COLO668 (cell line): Measurements from ENCODE around the gene DSG4.
A peak's percentile ranks its signal among the peaks of the same experiment; 100 is the strongest.

Experiments used
- DNase-seq: peaks from one replicate; lab custom pipeline; 2025; ENCODE audit not compliant: unreplicated experiment; lab: John Stamatoyannopoulos, UW

Gene DSG4

DNA sequence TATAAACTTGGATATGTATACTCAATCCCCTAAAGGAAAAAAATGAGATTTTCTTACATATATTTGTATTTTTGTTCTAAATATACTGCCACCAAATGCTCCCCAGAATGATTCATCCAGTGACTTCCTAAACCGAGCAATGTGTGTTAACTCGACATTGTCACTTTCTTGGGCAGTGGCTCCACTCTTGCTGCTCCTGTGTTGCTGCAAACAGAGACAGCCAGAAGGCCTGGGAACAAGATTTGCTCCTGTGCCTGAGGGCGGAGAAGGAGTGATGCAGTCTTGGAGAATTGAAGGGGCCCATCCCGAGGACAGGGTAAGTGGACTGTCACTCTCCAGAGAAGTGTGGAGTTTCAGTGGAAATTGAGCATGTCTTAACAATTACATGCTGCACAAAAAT is 32.7 kb downstream of the DSG4 start:
- no peak for DNase-seq

DNA sequence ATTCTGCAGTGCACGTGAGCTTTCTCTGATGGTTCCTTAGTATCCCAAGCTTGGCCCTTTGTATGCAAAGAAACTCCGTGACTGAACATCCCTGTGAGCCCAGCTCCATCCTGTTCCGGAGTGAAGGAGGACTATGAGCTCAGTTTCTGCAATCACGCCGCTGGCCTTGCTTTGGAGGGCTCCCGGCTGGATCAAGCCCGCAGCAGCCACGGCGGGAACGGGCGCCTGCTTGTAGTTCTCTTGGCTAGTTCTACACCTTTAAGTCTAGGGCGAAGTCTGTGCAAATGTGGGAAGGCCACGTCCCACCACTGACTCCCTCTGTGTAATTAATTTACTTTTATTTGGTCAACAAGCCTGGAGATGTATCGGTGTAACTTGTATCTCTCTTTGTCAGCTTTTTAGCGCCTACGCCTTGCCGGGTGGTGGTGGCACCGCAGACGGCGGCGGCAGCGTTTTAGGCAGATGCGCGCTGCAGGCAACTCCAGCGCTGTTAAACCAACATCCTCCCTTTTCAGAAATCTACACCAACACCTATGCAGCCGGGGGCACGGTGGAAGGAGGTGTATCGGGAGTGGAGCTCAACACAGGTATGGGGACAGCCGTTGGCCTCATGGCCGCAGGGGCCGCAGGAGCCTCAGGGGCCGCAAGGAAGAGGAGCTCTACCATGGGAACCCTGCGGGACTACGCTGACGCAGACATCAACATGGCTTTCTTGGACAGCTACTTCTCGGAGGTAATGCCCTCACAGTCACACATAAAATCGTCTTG is 34.3 kb downstream of the DSG4 start:
- DNase-seq, result no peak

DNA sequence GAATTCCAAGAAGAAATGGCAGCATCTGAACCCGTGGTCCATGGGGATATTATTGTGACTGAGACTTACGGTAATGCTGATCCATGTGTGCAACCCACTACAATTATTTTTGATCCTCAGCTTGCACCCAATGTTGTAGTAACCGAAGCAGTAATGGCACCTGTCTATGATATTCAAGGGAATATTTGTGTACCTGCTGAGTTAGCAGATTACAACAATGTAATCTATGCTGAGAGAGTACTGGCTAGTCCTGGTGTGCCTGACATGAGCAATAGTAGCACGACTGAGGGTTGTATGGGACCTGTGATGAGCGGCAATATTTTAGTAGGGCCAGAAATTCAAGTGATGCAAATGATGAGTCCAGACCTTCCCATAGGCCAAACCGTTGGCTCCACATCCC is 36.6 kb downstream of the DSG4 start:
- no peak for DNase-seq

DNA sequence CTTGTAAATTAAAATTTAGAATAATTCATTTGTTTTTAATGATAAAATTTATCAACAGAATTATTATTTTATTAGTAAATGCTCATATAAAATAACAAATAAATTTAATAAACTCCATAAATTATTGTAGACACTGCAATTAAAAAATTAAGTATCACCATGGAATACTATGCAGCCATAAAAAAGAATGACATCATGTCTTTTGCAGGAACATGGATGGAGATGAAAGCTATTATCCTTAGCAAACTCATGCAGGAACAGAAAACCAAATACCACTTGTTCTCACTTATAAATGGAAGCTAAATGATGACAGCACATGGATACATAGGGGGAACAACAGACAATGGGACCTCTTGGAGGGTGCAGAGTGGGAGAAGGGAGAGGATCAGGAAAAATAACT is 41.3 kb downstream of the DSG4 start:
- DNase-seq, result no peak

DNA sequence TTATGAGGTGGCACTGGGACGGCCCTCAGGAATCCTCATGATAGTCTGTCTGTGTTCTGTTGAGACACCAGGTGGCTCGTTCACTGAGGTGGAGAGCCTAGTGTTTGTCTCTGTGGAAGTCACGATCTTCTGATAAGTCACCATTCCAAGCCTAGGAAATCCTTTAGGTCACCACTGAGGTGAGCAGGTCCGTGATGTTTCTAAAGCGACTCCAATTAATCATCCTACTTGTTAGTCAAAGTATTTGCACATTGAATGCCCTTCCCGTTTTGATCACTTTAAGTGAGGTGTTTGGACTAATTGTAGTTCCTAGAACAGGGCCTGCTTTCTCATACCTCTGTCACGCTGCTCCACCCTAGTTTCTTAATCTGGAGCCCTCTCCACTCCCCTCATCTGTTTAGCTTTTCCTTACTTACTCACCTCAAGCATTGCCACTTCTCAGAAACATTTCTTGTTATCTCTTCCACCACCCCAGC is 42.9 kb downstream of the DSG4 start:
- DNase-seq, result no peak

DNA sequence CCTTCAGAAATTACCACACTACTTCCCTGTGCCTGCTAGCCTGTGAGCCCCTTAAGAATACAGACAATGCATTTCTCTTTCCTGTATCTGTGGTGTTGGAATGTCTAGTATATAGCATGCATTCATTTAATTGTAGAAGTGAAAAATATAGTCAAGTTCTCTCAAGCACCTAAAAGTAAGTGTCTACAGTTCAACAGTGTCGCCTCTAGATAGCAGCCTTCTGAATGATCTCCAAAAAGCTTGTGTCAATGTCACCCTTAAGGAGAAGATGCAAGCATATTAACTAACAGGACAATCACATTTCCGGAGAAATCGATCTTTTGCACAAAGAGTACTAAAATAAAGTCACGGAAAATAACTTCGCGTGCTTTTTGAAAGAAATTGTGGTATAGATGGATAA is 43.5 kb downstream of the DSG4 start:
- DNase-seq, result no peak

DNA sequence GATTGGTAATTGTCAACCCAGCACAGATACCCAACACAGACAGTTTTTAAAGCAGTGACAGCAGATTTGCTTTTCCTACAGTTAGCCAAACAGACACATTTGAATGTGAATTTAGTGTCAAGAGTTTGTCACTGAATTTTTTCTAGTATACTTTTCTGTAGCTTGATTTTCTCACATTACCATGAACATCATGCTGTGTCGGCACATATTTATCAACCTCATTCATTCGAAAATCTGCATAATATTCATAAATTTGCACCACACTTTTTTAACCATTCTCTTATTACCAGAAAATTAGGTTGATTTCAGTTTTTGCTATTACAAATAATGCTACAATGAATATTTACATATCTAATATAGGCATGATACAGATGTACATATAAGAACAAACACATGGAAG is 43.9 kb downstream of the DSG4 start:
- no peak for DNase-seq

DNA sequence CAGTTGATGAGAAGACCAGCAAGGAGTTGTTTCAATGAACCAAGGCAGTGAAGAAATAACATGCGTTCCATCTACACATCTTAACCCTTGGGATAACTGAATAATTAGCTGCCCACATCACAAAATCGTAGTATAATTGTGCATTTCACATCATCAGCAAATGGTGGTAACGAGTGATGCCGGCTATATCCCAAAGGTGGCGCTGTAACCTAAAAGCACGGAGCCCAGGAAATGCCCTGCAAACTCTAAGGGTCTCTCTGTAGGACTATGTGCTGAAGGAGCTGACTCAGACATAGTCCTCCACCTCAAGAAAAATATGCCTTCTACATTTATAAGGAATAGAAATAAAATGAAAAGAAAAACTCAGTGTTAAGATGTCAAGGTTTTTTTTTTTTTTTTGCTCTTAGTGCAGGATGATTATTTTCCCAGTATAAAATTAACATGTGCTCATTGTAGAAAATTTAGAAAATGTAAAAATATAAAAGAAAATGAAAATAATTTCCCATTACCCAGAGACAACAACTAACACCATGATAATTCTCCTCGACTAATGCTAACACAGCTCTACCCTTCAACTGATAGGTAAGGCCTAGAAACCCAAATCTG is 47.9 kb downstream of the DSG4 start:
- peak; percentile 19 for DNase-seq

DNA sequence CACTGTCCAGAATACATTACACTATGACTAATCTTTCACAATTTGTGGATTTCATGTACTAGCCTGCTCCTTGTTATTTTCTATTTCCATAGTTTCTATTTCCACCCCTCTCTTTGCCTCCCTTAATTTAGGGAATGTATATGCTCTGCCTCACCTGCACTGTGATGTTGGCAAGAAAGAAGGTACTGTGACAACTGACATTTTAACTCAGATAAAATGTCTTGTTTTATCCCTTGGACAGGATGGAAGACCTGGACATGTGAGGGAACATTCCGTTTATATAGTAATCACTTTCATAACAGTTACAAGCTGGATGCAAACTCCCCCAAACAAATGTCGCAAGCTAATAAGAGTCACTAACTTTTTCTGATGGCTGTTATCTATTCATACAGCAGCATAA is 49.4 kb downstream of the DSG4 start:
- no peak for DNase-seq

DNA sequence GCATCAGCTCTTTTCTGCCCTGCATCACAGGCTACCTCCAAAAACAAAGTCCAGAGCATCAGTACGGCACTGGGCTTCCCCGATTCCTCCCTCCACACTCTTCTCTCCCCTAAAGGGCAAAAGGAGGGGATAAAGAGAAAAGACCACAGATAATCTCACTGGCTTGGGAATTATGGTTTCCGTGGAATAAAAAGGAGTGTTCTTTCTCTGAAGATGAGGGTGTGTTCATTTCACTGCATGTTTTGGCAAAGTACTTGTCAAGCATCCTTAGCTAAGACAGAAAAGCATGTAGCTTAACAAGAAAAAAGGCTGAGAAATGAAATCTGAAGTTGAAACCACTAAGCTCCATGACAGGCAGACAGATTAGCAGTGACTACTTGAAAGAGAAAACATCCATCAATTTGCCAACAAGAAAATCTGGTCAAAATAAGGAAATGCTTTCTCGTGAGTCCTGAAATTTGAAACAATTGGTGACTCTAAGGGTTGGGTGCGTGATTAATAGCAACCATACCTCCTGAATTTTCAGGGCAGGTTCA is 50.4 kb downstream of the DSG4 start:
- DNase-seq, result no peak

DNA sequence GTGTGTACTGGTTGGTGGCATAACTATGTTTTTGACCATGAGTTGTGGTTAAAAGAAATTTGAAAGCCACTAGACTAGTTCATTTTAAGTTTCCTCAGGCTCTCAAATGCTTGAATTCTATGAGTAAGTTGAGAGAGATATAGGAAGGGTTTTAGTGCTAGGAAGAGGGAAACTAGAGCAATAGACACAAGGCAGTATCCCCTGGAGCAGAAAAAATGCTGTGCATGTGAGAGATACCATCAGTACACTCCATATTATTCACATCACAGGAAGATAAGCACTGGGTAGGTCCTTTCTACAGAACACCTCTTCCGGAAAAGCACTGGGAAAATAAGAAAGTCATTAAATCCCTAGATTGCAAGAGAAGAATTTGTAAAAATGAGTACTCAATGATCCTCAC is 51.6 kb downstream of the DSG4 start:
- no peak for DNase-seq

DNA sequence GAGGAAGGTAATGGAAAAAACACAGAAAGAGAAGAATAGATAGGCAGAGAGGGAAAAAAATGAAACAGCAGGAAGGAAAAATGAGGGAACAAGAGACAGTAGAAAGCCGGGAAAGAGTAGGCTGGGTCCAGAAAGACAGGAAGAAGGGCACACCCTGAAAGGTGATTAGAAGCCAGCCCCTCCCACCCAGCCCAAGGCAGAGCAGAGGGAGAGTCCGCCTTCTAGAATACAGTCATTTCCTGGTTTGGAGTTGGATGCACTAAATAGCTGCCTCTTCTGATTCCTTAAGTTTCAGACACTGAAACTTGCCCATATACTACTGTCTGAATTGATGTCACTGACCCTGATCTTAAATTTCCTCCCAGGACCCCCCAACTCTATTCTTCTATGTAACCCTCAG is 53.0 kb downstream of the DSG4 start:
- DNase-seq, result no peak

DNA sequence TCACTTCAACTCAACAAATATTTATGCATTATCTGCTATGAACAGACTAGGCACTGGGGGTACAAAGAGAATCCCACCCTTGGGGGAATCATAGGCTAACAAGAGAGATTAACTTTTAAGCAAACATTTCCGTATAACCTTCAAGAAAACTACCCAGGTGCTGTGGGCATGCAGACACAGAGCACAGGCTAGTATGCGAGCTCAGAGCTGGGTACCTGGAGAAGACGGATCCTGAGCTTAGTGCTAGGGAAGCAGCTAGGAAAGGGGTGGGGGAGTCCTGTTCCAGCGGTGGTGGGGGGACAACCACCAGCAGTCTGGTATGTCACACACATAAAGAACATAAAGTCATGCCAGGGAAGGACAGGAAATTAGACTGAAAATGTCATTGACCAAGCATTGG is 53.5 kb downstream of the DSG4 start:
- no peak for DNase-seq

DNA sequence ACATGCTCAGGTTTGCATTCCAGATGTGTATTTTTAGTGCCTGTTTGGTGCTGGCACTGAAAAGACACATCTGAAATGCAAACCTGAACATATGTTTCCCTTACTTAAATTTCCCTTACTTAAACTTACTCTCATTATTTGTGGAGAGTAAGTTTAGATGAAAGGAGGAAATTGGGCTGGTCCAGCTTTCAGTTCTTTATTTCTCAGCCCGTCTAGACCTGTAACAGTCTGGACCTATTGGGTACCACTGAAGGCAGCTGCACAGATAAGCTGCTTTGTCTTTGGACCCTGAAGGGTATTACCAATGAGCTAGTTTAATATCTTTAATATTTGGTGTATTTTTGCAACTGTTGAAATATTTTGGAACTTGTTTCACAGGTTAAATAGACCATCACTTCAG is 54.0 kb downstream of the DSG4 start:
- DNase-seq, result no peak

DNA sequence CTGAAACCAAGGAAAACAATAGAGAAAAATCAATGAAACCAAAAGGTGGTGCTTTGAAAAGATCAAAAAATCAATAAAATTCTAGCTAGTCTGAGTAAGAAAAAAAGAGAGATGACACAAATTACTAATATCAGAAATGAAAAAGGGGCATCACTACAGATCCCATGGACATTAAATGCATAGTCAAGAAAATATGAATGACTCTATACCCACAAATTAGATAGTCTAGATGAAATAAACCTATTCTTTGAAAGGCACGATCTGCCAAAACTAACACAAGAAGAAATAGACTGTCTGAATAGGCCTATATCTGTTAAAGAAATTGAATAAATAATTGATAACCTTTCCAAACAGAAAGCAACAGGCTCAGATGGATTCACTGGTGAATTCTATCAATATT is 55.7 kb downstream of the DSG4 start:
- no peak for DNase-seq

DNA sequence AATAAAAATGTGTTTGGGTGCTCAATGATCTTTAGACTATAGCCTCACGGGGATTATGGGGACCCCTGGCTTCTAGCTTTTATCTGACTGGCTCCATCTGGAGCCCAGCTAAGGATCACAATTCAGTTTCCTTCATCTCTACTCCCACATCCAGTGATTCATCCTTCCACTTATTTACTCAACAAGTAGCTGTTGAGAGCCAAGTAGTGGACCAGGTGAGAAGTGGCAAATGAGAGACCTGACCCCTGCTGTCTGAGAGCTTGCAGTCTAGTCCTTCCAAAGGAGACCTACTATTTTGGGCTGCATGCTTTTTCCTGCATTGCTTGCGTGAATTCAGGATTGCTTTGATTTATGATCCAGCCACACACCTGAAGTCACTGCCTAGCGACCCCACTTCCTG is 60.2 kb downstream of the DSG4 start:
- no peak for DNase-seq

DNA sequence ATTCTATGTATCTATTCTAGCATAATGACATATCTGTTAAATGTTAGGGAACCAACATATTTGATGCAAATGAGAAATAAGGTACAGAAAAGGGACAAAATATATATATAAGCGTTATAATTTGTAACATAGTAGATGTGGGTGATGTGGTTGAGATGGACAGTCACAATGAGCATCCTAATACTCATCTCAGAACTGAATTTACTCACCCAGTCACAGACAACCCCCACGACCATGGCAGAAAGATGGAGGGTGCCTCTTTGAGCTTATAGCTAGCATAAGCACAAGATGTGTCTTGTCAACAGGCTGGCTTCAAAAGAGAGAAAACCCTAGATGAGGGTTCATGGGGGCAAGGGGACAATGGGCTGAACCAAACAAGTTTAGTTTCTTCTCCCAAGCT is 61.8 kb downstream of the DSG4 start:
- DNase-seq, result no peak

DNA sequence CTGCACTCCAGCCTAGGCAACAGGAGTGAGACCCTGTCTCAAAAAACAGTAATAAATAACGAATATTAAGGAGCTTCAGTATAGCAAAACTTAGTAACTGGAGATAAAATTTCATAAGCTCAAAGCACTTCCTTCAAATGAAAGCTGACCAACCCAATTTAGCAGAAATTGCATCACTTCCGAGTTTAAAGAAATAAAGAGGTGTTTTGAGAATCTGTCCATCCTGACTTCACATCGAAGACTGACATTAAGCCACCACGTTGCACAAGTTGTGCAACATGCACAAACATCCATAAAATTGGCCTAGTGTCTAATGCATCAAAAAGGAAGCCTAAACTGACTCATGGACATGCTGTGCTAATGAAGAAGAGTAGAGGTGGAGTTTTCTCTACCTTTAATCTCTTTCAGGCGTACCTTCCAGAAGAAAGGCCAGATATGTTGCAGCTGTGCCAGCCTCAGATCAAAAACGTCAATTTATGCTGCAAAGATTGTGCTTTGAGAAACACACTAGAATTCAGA is 63.3 kb downstream of the DSG4 start:
- no peak for DNase-seq

DNA sequence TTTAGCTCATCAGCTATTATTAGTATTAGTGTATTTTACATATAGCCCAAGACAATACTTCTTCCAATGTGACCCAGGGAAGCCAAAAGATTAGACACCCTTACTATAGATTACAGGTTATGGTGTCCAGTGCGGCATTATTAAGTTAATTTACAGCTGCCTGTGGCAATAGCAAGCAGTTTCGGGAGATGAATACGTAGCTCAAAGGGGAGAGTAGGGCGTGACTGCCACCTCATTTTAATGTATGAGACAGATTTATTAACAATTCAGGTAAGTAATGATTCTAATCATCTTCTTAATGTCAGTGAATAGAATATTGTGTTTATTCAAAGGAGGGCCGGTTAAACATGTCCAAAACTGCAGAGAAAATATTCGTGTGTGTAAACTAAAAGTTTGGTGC is 64.2 kb downstream of the DSG4 start:
- no peak for DNase-seq

DNA sequence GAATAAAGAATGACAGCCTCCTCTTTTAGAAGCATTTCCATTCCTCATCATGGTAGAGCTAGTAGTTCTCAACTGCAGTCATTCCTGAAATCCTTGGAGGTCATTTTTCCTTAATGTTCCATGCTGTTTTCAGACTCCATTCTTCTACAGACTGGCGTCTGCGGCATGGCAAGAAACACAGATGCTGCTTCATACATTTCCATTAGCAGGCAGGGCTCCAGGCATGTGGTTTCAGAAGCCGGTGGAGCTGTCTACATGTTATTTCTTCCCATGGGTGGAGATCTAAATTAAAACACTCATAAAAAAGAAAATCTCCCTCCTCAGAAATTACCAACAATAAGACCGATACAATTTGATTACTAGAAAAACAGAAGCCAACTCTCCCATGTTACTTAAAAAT is 64.9 kb downstream of the DSG4 start:
- DNase-seq, result no peak

DNA sequence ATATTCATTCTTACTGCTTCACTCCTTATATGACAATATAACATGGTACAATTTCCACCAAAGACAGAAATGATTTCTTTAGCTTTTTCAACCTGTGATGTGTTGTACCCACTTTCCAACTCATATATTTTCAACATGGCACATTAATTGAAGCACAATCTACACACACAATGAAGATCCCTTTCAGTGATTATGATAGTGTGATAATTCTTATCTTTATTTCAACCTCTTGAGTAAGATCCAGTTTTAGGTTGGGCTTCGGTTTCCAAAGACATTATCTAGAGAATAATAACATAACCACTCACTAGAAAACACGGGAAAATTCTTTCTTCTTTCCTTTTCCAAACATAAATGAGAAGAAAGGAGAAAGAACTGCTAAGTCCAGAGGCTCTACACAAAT is 67.6 kb downstream of the DSG4 start:
- no peak for DNase-seq

DNA sequence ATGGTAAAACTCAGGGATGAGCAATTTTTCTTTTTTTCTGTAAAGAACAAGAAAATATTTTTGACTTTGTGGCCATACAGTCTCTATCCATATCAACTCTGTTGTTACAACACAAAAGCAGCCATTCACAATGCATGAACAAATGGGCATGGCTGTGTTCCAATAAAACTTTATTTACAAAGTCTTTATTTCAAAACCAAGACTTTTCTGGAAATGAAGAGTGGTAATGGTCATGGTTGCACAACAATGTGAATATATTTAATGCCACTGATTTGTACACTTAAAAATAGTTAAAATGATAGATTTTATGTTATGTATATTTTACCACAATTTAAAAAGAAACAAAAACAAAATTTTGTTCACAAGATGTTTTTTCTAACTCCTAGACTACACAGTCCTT is 69.3 kb downstream of the DSG4 start:
- no peak for DNase-seq
